Urothelium cell line (cell line): ENCODE measurements around the gene ADCY7.
A peak's percentile ranks its signal among the peaks of the same experiment; 100 is the strongest.

Source experiments
- DNase-seq: peaks from one replicate; pipeline ENCODE4 v3.0.0; 2011; ENCODE audit warnings: low spot score, mixed read lengths
- FAIRE-seq: peaks from 2 replicates; lab custom pipeline; 2011; peaks lifted over from hg19 to GRCh38; lab: Jason Lieb, UNC

ADCY7 gene

DNA sequence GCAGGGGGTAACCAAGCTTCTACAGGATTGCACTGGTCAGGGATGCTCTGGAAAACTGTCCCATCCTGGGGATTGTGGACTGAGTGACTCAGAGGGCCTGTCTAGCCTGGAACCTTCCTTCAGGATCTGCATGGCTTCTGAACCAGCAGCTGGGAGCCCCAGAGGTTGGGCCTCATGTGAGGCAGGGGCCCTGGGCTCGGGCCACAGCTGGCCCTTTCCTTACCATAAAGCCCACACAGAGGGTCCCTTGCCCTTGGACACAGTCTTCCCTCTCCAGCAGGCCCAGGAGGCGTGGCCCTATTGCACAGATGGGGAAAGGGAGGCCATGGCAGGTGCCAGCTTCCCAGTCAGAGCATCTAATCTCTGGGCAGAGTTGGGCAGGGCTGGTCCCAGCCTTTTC is 30.5 kb downstream of the ADCY7 start:
- FAIRE-seq = no peak
- DNase-seq = no peak

DNA sequence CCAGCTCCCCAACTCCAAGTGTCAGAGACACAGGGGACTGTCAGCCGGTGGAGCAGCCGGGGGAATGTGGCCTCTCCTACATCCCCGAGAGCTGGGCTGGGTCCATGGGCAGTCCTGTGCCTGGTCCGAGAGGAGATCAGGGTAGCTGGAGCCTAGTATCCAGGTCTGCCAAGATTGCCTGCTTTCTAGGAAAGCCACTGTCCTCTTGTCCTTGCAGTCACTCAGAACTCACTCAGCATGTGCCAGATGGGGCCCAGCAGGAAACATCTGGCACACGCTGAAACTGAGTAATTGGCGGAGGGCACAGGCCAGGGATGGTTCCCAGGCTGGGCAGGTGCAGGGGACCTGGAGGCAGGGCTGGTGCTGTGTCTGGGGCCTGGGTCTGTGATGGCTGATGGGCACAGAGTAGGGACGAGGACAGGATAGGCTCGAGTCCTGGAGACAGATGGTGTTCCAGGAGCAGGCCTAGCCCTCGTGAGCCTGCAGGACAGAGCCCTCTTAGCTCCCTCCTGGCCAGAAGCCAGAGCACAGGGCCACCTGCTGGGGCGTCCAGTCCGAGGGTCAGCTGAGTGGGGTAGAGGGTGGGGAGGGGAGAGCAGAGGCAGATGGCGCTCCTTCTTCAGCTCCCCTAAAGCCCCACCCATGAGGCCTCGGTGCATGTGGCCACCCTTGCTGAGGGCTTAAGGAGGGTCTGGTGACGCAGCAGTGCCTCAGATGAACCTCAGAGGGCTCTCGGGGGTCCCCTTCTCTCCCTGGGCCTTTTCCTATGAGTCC is 31.1 kb downstream of the ADCY7 start:
- FAIRE-seq (no peak), DNase-seq (no peak)

DNA sequence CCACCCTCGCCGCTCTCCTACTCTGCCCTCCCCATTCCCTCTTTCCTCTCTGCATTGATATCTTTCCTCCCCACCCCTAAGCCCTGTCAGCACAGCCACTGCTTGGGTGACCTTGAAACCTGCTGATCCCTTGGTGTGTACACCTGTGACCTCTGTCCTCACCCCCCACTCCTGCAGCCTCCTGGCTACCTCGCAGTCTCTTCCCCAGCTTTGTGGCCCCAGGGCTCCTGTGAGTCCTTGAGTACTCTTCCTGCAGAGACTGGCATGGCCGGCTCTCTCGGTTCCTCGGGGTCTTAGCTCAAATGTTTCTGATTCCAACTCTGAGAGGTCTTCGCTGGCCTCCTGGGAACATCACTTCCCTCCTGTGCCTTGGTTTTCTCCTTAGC is 31.7 kb downstream of the ADCY7 start:
- no peak for FAIRE-seq
- no peak for DNase-seq

DNA sequence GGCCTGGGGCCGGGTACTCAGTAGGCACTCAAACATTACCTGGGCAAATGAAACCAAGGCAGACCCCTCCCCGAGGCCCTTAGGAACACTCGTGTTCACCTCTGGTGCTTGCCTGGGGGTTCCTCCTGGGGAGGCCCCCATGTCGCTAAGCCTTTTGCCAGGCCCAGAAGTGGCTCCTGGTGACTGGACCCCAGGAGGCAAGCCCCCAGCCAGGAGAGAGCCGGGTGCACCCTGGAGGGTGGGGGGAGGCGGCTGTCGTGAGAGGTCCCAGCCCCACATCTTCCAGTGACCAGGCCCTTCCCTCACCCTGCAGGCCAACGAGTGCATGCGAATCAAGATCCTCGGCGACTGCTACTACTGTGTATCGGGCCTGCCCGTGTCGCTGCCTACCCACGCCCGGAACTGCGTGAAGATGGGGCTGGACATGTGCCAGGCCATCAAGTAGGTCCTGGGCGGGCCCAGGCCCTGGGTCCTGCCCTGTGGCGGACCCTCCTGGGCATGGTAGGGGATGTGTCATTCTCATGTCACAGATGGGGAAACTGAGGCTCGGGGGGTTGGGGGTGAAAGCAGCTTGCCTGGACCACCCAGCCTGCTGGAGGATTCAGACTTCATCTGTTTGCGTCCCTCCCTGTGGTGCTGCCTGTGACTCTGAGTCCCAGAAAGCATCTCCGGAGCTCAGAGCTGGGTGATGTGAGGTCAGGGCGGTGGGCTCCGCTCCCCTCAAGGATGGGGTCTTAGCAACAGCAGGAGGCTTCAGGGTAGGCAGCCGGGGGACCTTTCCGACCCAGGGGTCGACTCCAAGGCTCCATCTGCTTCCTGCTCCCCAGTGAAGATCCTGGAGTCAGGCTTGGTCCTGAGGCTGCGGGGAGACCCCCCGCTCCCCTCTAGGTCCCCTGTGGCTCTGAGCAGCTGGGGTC is 32.5 kb downstream of the ADCY7 start:
- no peak for DNase-seq
- FAIRE-seq = no peak

DNA sequence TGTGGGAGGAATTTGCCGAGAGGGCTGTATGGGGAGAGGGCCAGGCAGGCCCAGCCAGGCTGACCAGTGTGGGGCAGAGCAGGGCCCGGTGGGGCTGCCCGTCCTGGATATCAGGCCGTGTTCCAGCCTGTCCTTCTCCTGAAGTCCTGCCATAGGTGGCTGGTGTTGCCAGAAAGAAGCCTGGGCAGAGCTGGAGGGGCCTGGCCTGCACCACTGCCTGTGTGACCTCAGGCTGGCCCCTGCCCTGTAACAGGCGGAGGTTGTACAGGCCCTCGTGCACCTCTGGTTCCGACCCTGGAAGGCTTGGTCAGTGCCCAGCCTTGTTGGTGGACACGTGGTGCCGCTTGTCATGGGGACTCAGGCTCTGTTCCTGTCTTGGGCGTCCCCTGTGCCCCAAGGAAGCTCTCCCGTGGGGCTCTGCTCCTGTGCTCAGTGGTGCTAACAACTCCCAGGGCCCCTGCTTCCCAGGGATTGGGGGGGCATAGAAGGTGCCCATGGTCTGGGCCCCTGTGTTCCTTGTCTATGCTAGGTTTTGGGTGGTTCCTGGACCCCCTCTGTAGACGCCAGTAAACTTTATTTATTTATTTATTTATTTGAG is 33.3 kb downstream of the ADCY7 start:
- FAIRE-seq (no peak), DNase-seq (no peak)

DNA sequence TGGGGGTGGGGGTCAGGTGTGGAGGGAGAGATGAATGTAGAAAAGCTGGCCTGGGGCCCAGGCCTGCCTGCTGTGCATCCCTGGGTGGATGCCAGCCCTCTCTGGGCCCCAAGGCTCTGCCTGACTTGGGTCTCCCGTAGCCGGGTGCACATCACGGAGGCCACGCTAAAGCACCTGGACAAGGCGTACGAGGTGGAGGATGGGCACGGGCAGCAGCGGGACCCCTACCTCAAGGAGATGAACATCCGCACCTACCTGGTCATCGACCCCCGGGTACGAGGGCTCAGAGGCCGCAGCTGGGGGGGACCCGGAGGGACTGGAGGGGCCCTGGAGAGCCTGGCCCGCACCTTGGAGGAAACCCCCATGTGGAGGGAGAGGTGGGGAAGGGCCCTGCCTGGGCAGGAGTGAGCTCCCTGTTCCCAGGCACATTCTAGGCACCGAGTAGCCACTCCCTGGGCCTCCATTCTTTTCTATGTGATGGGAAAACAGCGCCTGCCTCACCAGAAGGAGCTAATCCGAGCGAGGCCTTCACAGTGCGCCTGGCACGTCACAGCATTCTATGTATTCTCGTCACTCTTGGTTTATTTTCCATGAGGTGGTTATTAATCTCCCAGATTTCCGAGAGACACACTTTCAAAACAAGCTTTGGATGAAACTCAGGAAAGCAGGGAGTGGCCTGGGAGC is 34.7 kb downstream of the ADCY7 start:
- DNase-seq = no peak
- no peak for FAIRE-seq

DNA sequence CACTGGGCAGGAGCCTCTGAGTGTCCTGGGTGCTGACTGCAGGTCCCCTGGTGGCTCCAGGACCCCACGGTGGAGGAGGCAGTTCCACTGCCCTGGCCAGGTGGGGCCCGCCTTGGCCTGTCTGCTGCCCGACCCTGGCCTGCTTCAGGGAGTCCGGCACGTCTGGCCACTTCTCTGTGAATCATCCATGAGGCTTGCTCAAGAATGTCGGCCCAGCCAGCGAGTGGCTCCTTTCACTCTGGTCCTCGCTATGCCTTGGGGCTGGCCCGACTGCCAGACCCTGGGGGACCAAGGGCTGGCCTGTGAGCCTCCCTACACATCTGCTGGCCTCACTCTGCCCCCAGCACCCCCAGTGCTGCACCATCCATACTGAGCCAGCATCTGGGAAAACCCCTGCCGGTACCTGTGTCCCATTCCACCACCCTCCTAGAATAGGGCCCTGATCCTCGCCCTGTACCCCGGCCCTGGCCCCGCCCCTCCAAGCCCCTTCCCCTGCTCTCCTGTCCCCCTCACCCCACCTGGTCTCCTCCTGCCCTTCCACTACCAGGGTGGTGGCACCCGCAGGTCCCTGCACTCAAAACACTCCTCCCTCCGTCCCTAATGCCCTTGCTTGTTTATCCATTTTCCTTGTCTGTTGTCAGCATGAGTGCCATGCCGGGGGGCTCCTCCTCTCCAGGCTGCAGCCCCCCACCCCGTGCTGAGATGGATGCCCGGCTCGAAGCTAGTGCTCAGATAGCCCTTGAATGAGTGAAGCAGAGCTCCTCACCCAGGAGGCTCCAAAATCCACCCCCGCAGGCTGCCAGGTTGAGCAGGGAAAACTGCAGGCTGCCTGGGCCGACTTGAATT is 35.5 kb downstream of the ADCY7 start:
- FAIRE-seq = no peak
- DNase-seq = no peak

DNA sequence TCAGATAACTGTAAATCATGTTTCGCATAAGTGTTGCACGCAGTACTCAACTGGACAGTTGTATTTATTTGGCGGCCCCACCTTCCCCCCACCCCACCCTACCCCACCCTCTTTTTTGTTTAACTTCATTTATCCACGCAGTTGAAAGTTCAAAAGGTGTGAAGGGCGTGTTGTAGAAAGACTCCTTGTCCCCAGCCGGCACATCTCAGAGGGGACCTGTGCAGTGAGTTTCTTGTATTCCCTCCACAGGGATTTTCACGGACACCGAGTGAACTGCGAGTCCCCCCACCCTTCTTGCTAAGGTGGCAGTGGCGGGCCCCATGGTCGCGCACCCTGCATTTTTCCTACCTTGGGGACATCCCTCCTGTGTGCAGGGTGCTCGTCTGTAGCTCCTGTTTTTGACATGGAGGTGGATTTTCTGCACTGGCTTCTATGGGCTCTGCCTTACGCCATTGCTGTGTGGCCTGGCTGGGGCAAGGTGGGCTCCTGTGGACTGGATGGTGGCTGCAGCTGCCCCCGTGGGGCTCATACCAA is 36.2 kb downstream of the ADCY7 start:
- no peak for FAIRE-seq
- no peak for DNase-seq

DNA sequence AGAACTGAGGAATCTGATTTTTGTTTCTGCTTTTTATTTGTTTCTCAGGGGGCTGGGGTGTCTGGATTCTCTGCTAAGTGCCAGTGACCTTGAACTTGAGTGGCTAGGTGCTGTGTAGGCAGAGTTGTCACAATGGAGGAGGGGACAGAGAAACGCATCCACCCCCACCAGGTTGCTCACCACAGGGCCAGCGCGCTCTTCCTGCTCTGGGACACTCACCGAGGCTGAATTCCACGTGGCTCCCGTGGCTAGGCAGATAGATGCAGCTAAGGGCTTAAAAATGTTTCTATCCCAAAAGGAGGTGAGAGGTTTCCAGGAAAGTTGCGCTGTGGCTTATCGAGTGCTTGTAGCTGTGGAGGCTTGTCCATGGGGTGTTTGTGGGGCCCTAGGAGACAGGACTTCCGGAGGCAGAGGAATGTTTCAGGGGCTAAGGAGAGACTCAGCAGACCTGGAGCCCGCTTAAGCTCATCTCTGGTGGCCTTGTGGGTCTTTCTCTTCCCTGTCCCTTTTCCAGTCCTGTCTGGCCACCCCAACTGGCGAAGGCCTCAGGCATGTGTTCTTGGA is 36.8 kb downstream of the ADCY7 start:
- FAIRE-seq (no peak), DNase-seq (no peak)

DNA sequence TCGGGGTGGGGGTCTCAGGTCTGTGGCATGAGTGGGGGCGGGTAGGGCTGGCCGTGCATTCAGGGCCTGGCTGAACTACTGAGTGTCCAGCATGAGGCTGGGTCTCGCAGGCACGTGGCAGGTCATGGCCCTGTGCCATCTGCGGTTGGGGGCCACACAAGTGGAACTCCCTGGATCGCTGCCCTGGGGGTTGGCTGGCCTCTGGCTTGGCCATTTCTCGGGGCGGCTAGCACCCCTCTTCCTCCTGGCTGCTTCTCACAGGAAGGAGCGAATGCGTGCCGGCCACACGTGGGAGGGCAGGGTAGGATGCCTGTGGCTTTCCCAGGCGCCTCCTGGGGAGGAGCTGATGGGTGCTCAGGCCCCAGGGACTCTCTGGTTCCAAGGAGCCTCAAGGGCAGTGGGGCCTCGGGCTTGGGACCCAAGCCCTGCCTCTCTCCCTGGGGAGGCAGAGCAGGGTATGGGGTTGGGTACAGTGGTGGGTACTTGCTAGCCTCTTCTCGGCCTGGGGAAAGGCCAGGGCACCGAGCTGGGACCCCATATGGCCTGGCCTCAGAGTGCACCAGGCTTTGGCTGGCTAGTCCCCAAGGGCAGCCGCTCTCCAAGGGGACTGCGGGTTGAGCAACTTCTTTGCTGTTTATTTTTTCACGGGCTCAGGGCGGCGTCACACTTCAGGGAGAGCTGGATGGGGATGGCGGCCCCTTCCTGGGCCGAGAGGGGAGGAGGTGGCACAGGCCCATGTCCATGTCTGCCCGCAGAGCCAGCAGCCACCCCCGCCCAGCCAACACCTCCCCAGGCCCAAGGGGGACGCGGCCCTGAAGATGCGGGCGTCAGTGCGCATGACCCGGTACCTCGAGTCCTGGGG is 37.5 kb downstream of the ADCY7 start:
- no peak for DNase-seq
- FAIRE-seq = no peak

DNA sequence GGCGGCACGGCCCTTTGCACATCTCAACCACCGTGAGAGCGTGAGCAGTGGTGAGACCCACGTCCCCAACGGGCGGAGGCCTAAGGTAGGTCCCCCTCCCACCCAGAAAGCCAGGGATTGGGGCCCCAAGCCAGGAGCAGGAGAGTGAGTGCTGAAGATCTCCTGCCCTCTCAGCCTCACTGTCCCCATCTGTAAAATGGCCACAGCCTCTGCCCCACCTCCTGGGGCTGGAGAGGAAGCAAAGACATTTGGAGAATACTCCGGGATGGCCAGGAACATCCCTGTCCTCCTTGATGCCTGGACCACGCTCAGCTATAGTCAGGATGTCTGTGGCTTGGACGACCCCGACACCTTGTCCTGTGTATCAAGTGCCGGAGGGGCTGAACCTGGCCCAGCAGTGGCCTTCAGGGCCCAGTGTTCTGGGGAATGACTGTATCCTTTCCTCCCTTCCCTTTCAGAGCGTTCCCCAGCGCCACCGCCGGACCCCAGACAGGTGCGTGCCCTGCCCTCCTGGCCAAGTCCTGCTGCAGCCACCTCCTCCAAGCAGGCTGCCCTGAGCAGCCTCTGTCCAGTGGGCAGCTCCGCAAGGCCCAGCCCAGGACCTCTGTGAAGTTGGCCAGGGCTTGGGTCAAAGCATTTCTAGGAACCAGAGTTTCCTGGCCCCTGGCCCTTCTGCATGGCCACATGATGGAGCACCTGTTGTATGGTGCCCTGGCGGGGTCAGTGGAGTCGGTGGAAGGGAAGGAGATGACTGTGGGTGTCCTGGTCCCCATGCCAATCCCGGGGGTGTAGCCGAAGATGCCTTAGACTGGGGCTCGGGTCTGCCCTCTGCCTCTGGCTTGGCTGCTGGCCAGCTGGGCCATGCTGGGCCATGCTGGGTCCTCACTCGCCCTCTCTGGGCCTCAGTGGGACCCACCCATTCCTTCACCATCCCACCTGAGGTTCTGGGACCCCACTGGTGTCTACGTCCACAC is 38.4 kb downstream of the ADCY7 start:
- no peak for FAIRE-seq
- no peak for DNase-seq

DNA sequence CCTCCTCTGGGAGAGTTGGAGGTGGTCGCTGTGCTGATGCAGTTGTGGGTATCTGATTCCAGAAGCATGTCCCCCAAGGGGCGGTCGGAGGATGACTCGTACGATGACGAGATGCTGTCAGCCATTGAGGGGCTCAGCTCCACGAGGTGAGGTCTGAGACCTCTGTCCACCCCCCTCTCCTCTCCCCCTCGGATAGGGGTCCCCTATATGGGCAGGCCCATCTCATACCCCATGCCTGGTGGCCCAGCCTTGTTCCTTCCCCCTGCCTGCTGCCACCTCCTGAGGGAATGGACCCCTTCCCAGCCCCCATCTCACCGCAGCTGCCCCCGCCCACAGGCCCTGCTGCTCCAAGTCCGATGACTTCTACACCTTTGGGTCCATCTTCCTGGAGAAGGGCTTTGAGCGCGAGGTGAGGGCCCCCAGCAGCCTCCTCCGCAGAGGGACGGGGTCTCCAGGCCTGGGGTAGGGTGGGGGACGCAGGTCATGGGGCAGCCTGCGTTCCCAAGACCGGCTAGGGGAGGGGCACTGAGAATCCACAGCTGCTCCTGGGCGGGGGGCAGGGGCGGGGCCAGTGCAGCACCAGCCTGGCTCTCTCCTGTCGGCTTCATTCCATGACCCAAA is 39.2 kb downstream of the ADCY7 start:
- FAIRE-seq = no peak
- DNase-seq = no peak

DNA sequence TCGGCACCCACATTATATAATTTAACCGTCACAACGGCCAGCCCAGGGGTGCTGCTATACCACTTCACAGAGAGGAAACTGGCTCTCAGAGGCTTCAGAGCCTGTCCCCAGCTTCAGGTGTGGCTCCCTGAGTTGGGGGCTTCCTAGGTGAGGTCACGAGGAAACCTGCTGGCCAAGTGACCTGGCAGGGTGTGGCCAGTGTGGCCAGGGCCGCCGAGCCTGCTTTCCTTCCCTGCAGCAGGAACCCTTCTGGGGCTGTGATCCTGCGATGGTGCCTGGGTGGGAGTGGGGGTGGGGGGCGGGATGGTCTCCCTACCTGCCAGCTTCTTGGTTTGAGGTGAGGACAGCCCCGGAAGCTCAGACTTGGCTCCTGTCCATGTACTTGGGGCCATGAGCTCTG is 39.9 kb downstream of the ADCY7 start:
- no peak for DNase-seq
- FAIRE-seq = no peak

DNA sequence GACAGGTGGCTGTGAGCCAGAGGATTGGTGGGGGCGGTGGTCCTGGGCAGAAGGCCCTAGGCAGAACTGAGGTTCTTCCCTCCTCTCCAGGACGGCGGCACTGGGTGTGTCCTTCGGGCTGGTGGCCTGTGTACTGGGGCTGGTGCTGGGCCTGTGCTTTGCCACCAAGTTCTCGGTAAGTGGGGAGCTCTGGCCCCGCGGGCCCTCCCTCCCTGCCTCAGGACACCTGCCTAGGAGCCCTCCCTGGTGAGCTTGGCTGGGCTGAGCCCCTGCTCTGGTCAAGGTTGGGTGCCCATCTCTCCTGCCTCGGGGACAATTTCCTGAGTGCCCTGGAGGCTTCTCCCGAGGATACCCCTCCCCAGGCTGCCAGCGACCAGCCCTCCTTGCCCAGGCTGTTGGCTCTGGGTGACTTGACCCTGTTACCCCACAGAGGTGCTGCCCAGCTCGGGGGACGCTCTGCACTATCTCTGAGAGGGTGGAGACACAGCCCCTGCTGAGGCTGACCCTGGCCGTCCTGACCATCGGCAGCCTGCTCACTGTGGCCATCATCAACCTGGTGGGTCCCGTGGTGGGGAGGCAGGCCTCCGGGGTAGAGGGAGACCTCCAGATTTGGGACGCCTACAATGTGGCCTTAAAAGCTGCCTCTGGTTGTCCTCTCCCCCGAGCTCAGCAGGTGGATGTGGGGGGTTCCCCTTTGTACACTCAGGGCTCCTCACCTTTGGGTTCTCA is 42.0 kb downstream of the ADCY7 start:
- FAIRE-seq = no peak
- no peak for DNase-seq

DNA sequence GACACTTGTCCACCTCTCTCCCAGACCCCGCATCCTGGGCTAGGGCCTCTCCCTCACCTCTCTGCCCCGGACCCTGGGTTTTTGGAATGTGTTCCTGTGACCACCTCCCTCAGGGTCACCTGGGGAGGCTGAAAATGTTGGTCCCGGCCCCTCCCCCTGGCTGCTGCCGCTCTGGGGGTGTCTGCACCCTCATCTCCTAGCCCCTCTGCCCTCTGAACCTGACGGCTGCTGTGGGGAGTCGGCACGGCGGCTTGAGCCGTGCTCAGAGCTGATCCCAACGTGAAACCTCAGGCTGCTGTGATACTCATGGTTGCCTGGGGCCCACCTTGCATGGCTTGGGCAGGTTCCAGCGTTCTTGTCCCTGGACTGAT is 42.8 kb downstream of the ADCY7 start:
- FAIRE-seq = peak; percentile 23
- no peak for DNase-seq

DNA sequence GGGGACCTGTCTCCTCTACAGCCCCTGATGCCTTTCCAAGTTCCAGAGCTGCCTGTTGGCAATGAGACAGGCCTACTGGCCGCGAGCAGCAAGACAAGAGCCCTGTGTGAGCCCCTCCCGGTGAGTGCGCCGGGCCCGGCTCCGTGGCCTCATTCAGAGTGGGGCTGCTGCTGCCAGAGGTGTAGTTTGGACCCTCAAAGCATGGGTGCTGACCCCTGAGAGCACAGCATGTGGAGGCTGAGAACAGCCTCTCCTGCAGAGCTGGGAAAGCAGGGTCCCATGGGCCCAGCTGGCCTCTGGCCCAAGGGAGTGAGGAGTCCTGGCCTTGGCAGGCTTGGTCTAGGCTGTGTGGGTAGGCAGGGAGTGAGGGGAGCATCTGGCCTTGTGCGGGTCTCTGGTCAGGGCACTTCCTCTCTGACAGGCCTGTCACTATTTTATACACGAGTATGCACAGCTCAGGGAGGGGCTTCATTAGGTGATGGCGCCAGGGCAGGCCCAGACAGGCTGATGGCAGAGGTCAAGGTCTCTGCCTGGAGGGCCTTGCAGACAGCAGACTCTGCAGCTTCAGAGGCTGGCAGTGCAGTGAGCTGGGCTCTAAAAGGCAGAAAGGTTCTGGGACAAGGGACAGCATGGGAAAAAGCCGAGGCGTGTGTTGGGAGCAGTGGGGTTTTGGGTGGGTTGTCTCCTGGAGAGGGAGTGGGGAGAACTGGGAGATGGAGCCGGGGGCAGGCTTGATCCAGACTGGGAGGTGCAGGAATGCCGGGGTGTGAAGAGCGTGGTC is 43.4 kb downstream of the ADCY7 start:
- FAIRE-seq = no peak
- DNase-seq = no peak
